Stimulated activated CD4-positive, alpha-beta T cell treated with anti-CD3 and anti-CD28 coated beads, Interleukin-2, amount 100 ng/mL, for 24 hours (primary cell): ENCODE data around the gene IQCN.
"Not testable (repeated sequence)": the region's sequence is repeated elsewhere in the genome, so short reads cannot be mapped to it uniquely, and the experiment has no call there.

ENCODE experiments used
- DNase-seq, 2 donors: peaks; one replicate each; pipeline ENCODE4 v3.0.0-alpha.2; 2020

Gene IQCN

DNA sequence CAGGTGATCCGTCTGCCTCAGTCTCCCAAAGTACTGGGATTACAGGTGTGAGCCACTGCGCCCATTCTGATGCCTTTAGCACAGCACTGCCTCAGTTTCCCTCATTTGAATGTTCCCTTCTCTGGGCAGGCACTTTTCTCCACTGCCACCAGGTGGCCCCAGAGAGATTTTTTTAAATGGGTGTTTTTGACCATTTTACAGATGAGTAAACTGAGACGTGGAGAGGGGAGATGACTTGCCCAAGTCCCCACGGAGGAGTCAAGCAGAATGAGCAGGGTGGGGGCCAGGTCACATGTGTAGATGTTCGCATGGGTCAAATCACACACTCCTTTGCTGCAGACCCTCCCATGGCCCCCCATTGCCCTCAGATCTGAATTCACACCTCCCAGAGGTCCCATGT lies 44.8 kb downstream of the IQCN start:
- peak in 1 of 2 donors; percentile 20 for DNase-seq

DNA sequence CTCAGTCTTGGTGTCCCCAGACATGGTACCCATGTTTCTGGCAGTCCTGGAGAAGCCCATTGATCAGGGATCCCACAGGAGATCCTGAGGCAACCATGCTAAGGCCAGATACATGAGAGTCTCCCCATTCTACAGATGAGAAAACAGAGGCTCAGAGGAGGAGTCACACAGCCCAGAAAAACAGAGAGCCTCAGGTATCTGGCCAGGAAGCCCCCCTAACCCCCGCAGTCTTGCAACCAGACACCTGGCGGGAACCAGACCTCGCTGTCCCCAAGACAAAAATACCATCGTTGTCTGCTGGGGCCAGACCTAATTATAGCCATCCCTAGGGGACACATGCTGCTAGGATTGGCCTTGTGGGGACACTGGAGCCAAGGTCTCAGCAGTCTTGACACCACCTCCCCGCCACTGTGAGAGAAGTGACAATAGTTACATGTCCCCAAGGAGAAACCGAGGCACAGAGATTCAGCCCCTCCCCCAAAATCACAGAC lies 46.4 kb downstream of the IQCN start:
- DNase-seq: no peak

- DNase-seq: no peak
These were observed 47.1 kb downstream of the IQCN start for GRCh38 chr19:18226956-18227780.

- DNase-seq: no peak
These were observed 48.4 kb downstream of the IQCN start, which contains the start of gene PDE4C for GRCh38 chr19:18225702-18226468. TSS of gene PDE4C (minus strand) at chr19:18226438. CDS start at chr19:18226415, 23 bp downstream.

- no peak for DNase-seq
These were observed 48.9 kb downstream of the IQCN start for GRCh38 chr19:18225355-18225701.

- DNase-seq: peak; percentile 90 to 96
These were observed 49.5 kb downstream of the IQCN start for GRCh38 chr19:18224525-18225354.

DNA sequence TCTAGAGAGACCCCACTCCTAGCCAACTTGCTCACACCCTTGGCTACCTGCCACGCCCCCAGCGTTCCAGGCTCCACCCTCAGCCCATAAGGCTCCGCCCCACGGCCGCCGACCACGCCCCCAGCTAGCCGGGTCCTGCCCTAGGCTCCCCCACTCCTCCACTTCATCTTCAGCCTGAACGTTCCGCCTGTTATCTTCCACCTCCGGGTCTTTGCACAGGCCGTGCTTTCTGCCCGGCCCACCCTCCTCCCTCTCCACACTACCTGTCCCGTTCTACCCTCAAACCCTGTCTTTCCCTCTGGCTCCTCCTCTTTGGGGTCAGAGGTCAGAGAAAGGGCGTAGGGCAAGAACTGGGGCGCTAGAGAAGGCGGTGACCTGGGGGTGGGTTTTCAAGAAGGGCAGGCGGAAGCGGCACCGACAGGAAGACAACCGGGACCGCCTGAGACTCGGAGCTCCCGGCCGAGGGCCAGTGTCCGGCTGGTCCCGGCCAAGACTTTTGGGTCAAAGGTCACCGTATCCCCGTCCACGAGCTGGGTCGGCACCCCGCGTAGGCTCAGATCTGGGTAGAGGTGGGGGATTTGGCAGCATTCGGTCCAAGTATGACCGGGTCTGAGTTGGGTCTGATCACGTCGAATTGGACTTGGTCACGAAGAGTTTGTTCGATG lies 50.3 kb downstream of the IQCN start:
- DNase-seq: peak; percentile 39 to 53

DNA sequence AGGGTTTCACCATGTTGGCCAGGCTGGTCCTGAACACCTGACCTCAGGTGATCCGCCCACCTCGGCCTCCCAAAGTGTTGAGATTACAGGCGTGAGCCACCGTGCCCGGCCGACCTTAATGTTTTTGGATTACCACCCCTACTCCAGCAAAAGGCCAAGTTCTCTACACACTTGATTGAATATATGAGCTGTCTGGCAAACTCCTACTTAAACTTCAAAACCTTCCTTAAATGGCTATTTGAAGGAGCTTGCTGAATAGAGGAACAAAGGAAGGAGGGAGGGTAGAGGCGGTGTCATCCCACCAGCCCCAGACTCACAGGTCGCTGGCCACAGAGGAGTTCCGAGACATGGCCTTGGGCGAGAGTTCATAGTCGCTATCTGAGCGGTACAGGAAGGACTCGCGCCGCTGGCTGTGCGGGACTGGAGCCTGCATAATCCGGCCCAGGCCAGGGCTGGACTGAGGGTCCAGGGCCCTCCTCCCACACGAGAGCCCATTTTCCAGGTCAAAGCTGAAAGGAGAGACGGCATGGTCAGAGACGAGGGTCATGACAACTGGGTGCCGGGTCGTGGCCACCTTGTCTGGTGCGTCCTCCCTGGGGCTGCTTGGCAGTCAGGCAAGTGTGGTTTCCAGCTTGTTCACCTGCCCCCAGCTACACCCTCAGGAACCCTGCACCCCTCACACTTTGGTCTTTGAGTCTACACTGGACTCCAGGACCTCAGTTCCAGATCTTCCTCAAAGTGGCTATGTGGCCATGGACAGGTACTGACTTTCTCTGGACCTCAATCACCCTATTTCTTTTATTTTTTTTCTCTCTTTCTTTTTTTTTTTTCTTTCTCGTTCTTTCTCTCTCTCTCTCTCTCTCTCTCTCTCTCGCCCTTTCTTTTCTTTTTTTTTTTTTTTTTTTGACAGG lies 52.2 kb downstream of the IQCN start:
- DNase-seq: no peak

DNA sequence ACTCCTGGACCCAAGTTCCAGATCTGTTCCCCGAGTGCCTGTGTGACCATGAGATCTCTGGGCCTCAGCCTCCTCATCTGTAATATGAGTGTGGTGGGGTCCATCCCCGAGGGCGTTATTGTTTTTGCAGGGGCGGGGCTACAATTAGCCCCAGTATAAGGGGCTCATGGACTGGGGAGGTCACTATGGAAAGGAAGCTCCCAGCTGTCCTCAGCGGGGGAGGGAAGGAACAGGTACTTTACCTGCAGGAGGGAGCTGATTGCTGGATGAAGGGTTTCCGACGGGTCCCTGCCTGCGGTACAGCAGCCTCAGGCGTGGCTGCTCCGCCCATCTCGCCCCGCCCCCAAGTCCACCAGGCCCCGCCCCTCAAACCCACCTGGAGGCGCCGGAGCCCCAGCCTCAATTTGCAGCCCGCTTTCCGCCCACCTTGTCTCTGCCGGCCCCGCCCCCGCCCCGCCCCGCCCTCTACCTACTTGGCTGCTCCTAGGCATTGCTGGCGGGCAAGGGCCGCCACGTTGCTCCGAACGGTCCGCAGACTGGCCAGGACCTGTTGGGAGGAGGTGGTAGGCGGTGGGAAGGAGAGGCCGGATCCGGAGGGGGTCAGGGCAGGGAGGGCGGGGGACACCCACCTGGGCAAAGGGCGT lies 53.5 kb downstream of the IQCN start:
- peak in 1 of 2 donors; percentile 12 for DNase-seq

- DNase-seq: no peak
These were observed 54.2 kb downstream of the IQCN start for GRCh38 chr19:18219911-18220631.

GRCh38 chr19:18218600-18218999 lies 55.7 kb downstream of the IQCN start:
- DNase-seq: no peak

DNA sequence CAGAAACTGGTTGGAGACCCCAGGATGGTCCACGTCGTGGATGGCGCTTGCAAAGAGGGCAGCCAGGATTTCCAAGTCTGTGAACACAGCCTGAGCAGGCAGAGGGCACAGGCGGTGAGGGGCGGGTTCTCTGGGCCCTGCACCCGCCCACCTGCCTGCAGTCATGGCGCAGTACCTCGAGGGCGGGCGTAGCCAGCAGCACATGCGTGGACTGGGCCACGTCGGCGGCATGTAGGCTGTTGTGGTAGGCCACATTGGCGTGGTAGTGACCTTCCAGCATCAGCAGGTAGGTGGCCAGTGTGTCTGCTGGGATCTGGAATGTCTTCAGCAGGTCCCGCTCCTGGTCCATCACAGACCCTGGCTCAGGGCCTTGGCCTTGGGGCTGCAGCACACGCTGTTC lies 56.1 kb downstream of the IQCN start:
- no peak for DNase-seq

- DNase-seq: no peak
These were observed 57.5 kb downstream of the IQCN start for GRCh38 chr19:18216789-18217188.

- no peak for DNase-seq
These were observed 59.3 kb downstream of the IQCN start for GRCh38 chr19:18214779-18215433.

- no peak for DNase-seq
These were observed 62.6 kb downstream of the IQCN start for GRCh38 chr19:18211683-18212082.

- not testable (repeated sequence) for DNase-seq
These were observed 64.3 kb downstream of the IQCN start for GRCh38 chr19:18209912-18210311.

DNA sequence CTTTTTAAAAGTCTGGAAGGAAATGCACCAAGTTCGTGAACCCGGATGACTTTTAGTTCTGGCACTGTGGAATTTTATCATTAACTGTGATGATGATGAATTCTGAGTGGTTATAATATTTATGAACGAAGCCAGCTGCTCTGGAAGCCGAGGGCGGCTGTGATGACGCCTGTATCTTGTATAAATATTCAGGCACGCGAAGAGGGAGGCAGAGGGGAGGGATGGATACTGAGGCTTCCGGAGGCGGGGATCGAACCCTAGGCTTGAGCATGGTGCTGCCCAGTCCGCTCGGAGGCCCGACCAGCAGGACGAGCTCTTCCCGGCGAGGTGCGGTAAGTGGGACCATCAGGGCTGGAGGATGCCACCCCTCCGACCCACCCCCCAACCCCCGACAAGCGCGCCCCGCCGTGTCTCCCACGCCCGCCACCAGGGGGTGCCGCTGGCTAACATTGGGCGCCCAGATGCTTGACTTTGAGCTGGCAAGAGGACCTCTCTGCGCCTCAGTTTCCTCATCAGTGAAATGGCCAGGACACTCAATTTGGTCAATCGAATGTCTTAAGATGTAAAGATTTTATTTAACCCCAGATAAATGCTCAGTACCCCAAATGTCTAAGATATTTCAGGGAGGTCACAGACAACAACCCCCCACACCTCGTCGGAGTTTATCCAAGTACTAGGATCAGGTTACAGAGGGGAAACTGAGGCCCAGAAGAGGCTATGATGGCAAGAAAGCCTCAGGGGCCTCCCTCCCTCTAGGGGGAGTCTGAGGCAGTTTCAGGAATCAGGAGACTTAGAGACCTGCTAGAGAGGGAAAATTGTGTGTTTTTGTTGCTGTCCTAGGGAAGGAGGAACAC lies 65.9 kb downstream of the IQCN start:
- DNase-seq: peak; percentile 70
